Measurements from ENCODE around the gene RFPL2.
"Not testable (repeated sequence)": the region's sequence is repeated elsewhere in the genome, so short reads cannot be mapped to it uniquely, and the experiment has no call there.

The RFPL2 gene

GRCh38 chr22:32148372-32148771, 56.5 kb downstream of the RFPL2 start:
- not testable (repeated sequence) for H3K36me3 ChIP-seq (ENCODE audit: control insufficient read depth in 1 of 2, insufficient read depth in 2 of 2, low read length in 2 of 2); H2AFZ ChIP-seq (ENCODE audit: insufficient read depth, low read length, poor library complexity); H3K4ac ChIP-seq (ENCODE audit: low read depth, low read length); H4K12ac ChIP-seq (ENCODE audit: low read depth, low read length); H3K23ac ChIP-seq (ENCODE audit: low read length); H3K18ac ChIP-seq (ENCODE audit: low read length); H2BK5ac ChIP-seq (ENCODE audit: low read depth, low read length, poor library complexity); H3K79me2 ChIP-seq (ENCODE audit: control insufficient read depth, insufficient read depth, low read length, poor library complexity); H4K91ac ChIP-seq (ENCODE audit: low read depth, low read length); H4K8ac ChIP-seq (ENCODE audit: low read depth, low read length); H2BK12ac ChIP-seq (ENCODE audit: low read length); H3K14ac ChIP-seq (ENCODE audit: low read length); H3K9me3 ChIP-seq (ENCODE audit: insufficient read depth, low read depth, low read length); H2AK5ac ChIP-seq (ENCODE audit: low read length); H3K27ac ChIP-seq (ENCODE audit: low read depth, low read length); DNase-seq; H3K27me3 ChIP-seq (ENCODE audit: insufficient read depth, low read length); H3K9ac ChIP-seq (ENCODE audit: low read length); H3K4me1 ChIP-seq (ENCODE audit: control insufficient read depth in 1 of 2, insufficient read depth in 2 of 2, low read length in 2 of 2); H3K4me2 ChIP-seq (ENCODE audit: low read length); H2BK120ac ChIP-seq (ENCODE audit: insufficient read depth, low read length, poor library complexity); H3K4me3 ChIP-seq (ENCODE audit: low read depth, low read length); H3K79me1 ChIP-seq (ENCODE audit: low read length)
- 100% methylated on average over 1 of the region's 4 CpGs for WGBS (ENCODE audit: extremely low coverage, insufficient coverage, insufficient read length)

DNA sequence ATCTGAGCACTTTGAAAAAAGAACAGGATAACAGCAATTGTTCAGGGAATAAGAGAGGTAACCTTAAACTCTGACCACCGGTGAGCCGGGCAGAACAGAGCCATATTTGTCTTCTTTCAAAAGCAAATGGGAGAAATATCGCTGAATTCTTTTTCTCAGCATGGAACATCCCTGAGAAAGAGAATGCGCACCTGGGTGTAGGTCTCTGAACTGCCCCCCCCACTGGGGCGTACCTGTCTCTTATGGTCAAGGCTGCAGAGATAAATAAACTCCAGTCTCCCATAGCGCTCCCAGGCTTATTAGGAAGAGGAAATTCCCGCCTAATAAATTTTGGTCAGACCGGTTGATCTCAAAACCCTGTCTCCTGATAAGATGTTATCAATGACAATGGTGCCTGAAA, 57.7 kb downstream of the RFPL2 start:
- no CpG with 5 or more reads among the region's 8 CpGs for WGBS (ENCODE audit: extremely low coverage, insufficient coverage, insufficient read length)
- H4K8ac ChIP-seq (ENCODE audit: low read depth, low read length); H3K18ac ChIP-seq (ENCODE audit: low read length); H3K14ac ChIP-seq (ENCODE audit: low read length); H3K79me1 ChIP-seq (ENCODE audit: low read length); H3K27me3 ChIP-seq (ENCODE audit: insufficient read depth, low read length); H3K9ac ChIP-seq (ENCODE audit: low read length); H3K27ac ChIP-seq (ENCODE audit: low read depth, low read length); H4K12ac ChIP-seq (ENCODE audit: low read depth, low read length); H2BK120ac ChIP-seq (ENCODE audit: insufficient read depth, low read length, poor library complexity); H2BK5ac ChIP-seq (ENCODE audit: low read depth, low read length, poor library complexity); H3K79me2 ChIP-seq (ENCODE audit: control insufficient read depth, insufficient read depth, low read length, poor library complexity); H4K91ac ChIP-seq (ENCODE audit: low read depth, low read length); H3K4me1 ChIP-seq (ENCODE audit: control insufficient read depth in 1 of 2, insufficient read depth in 2 of 2, low read length in 2 of 2); H2BK12ac ChIP-seq (ENCODE audit: low read length); DNase-seq; H3K4me2 ChIP-seq (ENCODE audit: low read length); H3K4ac ChIP-seq (ENCODE audit: low read depth, low read length); H3K9me3 ChIP-seq (ENCODE audit: insufficient read depth, low read depth, low read length); H2AK5ac ChIP-seq (ENCODE audit: low read length); H3K36me3 ChIP-seq (ENCODE audit: control insufficient read depth in 1 of 2, insufficient read depth in 2 of 2, low read length in 2 of 2); H3K4me3 ChIP-seq (ENCODE audit: low read depth, low read length); H3K23ac ChIP-seq (ENCODE audit: low read length); H2AFZ ChIP-seq (ENCODE audit: insufficient read depth, low read length, poor library complexity): not testable (repeated sequence)

DNA sequence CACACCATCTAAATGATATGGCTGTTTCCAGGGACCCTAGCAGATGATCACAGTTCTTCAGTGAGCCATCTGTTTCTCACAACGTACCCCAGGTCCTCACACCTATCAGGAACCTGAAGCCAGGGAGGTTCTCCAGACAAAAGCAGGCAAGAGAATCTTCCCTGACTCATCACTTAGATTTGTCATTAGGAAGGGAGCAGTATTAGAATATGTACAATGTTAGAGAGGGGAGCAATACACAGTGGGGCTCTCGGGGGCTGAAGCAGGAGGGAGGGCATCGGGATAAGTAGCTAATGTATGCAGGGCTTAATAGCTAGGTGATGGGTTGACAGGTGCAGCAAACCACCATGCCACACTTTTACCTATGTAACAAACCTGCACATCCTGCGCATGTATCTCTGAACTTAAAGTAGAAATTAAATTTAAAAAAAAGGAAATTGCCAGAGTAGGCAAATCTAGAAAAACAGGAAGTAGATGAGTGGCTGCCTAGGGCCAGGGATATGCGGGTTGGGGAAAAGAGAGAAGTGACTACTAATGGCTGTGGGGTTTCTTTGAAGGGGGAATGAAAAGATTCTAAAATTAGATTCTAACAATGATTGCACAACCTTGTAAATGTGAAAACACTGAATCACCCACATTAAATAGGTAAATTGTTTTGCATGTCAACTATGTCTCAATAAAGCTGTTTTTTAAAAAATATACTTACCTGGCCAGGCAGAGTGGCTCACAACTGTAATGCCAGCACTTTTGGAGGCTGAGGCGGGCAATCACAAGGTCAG, 60.2 kb downstream of the RFPL2 start:
- Histone ChIP-seq H3K4me1 (ENCODE audit: control insufficient read depth in 1 of 2, insufficient read depth in 2 of 2, low read length in 2 of 2) (no peaks in the 10 kb centered on the region), H4K91ac (ENCODE audit: low read depth, low read length) (no peak overlapping the region), H2AK5ac (ENCODE audit: low read length) (no peak overlapping the region), H2BK120ac (ENCODE audit: insufficient read depth, low read length, poor library complexity) (no peak overlapping the region), H3K9ac (ENCODE audit: low read length) (no peak overlapping the region), H4K8ac (ENCODE audit: low read depth, low read length) (no peak overlapping the region), H2BK5ac (ENCODE audit: low read depth, low read length, poor library complexity) (no peak overlapping the region), H3K27ac (ENCODE audit: low read depth, low read length) (no peak overlapping the region), H3K23ac (ENCODE audit: low read length) (no peak overlapping the region), H3K79me1 (ENCODE audit: low read length) (no peaks in the 10 kb centered on the region), H3K27me3 (ENCODE audit: insufficient read depth, low read length) (no peaks in the 10 kb centered on the region), H3K18ac (ENCODE audit: low read length) (no peak overlapping the region), H3K14ac (ENCODE audit: low read length) (no peak overlapping the region), H3K79me2 (ENCODE audit: control insufficient read depth, insufficient read depth, low read length, poor library complexity) (no peaks in the 10 kb centered on the region), H3K4ac (ENCODE audit: low read depth, low read length) (no peak overlapping the region), H3K9me3 (ENCODE audit: insufficient read depth, low read depth, low read length) (no peaks in the 10 kb centered on the region), H3K36me3 (ENCODE audit: control insufficient read depth in 1 of 2, insufficient read depth in 2 of 2, low read length in 2 of 2) (no peaks in the 10 kb centered on the region), H3K4me3 (ENCODE audit: low read depth, low read length) (no peak overlapping the region), H2BK12ac (ENCODE audit: low read length) (no peak overlapping the region), H4K12ac (ENCODE audit: low read depth, low read length) (no peak overlapping the region), H2AFZ (ENCODE audit: insufficient read depth, low read length, poor library complexity) (no peak overlapping the region), H3K4me2 (ENCODE audit: low read length) (no peak overlapping the region)
- peak in 1 of 2 donors; percentile 56 for DNase-seq
- WGBS (ENCODE audit: extremely low coverage, insufficient coverage, insufficient read length): no CpG with 5 or more reads among the region's 6 CpGs

DNA sequence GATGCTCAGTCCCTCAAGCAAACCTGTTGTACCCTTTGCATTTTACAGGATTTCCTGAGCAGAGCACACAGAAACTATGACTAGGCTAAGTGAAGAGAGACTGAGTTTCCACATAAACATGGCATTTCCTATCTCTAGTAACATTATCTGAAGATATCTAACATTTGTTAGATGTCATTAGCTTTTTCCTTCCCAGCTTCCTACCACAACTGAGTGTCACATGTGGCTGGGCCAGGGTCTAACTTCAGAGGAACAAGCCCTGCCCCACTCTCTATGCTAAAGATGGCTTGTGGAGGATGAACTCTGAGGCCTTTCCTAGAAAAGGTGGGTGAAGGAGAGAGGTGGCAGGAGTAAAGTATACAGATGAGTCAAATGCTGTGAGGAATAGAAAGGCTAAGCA, 62.3 kb downstream of the RFPL2 start:
- Histone ChIP-seq H3K18ac (ENCODE audit: low read length) (no peak overlapping the region), H3K23ac (ENCODE audit: low read length) (no peak overlapping the region), H3K14ac (ENCODE audit: low read length) (no peak overlapping the region), H4K8ac (ENCODE audit: low read depth, low read length) (no peak overlapping the region), H3K4me3 (ENCODE audit: low read depth, low read length) (no peak overlapping the region), H3K4me2 (ENCODE audit: low read length) (no peak overlapping the region), H2AFZ (ENCODE audit: insufficient read depth, low read length, poor library complexity) (no peak overlapping the region), H4K91ac (ENCODE audit: low read depth, low read length) (no peak overlapping the region), H2AK5ac (ENCODE audit: low read length) (no peak overlapping the region), H3K79me2 (ENCODE audit: control insufficient read depth, insufficient read depth, low read length, poor library complexity) (no peaks in the 10 kb centered on the region), H3K4ac (ENCODE audit: low read depth, low read length) (no peak overlapping the region), H4K12ac (ENCODE audit: low read depth, low read length) (no peak overlapping the region), H3K36me3 (ENCODE audit: control insufficient read depth in 1 of 2, insufficient read depth in 2 of 2, low read length in 2 of 2) (no peaks in the 10 kb centered on the region), H3K9me3 (ENCODE audit: insufficient read depth, low read depth, low read length) (peaks cover under 1% of the 10 kb centered on the region), H3K4me1 (ENCODE audit: control insufficient read depth in 1 of 2, insufficient read depth in 2 of 2, low read length in 2 of 2) (no peaks in the 10 kb centered on the region), H3K27ac (ENCODE audit: low read depth, low read length) (no peak overlapping the region), H2BK5ac (ENCODE audit: low read depth, low read length, poor library complexity) (no peak overlapping the region), H3K9ac (ENCODE audit: low read length) (no peak overlapping the region), H2BK120ac (ENCODE audit: insufficient read depth, low read length, poor library complexity) (no peak overlapping the region), H2BK12ac (ENCODE audit: low read length) (no peak overlapping the region), H3K27me3 (ENCODE audit: insufficient read depth, low read length) (no peaks in the 10 kb centered on the region), H3K79me1 (ENCODE audit: low read length) (no peaks in the 10 kb centered on the region)
- DNase-seq: no peak

Measured in trophoblast cell (in vitro differentiated cells and primary cell).